GM21723 (cell line): ENCODE data around the gene C1QTNF4.

Experiments used
- ATAC-seq: cut with Tn5 transposase; IDR thresholded peaks from one replicate; pipeline ENCODE4 v1.9.1; 2021; ENCODE audit warnings: mild to moderate bottlenecking, moderate library complexity; ENCODE audit not compliant: unreplicated experiment

C1QTNF4 gene

GRCh38 chr11:47593492-47593933 lies 698 bp downstream of the C1QTNF4 start:
- ATAC-seq = no peak

- ATAC-seq = no peak
These were observed 1.2 kb downstream of the C1QTNF4 start for GRCh38 chr11:47592970-47593369.

GRCh38 chr11:47592251-47592650 lies 2.0 kb downstream of the C1QTNF4 start:
- no peak for ATAC-seq

GRCh38 chr11:47591764-47592163 lies 2.4 kb downstream of the C1QTNF4 start:
- ATAC-seq = no peak

- ATAC-seq = no peak
These were observed 4.0 kb downstream of the C1QTNF4 start for GRCh38 chr11:47589977-47590861.

GRCh38 chr11:47589584-47589976 lies 4.6 kb downstream of the C1QTNF4 start:
- ATAC-seq = no peak

GRCh38 chr11:47589118-47589517 lies 5.1 kb downstream of the C1QTNF4 start:
- ATAC-seq = no peak

- no peak for ATAC-seq
These were observed 6.4 kb downstream of the C1QTNF4 start for GRCh38 chr11:47587723-47588326.

GRCh38 chr11:47587039-47587716 lies 7.0 kb downstream of the C1QTNF4 start:
- no peak for ATAC-seq

- ATAC-seq = no peak
These were observed 7.9 kb downstream of the C1QTNF4 start, which contains the start of gene FAM180B for GRCh38 chr11:47586098-47586855. FAM180B (plus strand) TSS chr11:47586678; CDS start chr11:47586769, 91 bp downstream.

GRCh38 chr11:47583844-47584243 lies 10.4 kb downstream of the C1QTNF4 start:
- no peak for ATAC-seq

- peak; percentile 92 for ATAC-seq
These were observed 15.4 kb downstream of the C1QTNF4 start, which contains the start of the genes KBTBD4 and NDUFS3 for GRCh38 chr11:47578524-47579494. KBTBD4 (minus strand) TSS chr11:47578970; CDS start chr11:47578951, 19 bp downstream. NDUFS3 (plus strand) TSS chr11:47579074; CDS start chr11:47579092, 18 bp downstream.

GRCh38 chr11:47577460-47578041 lies 16.7 kb downstream of the C1QTNF4 start:
- ATAC-seq = no peak

GRCh38 chr11:47573321-47573720 lies 20.9 kb downstream of the C1QTNF4 start:
- ATAC-seq = no peak

- no peak for ATAC-seq
These were observed 21.4 kb downstream of the C1QTNF4 start for GRCh38 chr11:47572715-47573255.

GRCh38 chr11:47571895-47572294 lies 22.3 kb downstream of the C1QTNF4 start:
- no peak for ATAC-seq

GRCh38 chr11:47571357-47571729 lies 22.9 kb downstream of the C1QTNF4 start:
- ATAC-seq = no peak

GRCh38 chr11:47570651-47571356 lies 23.4 kb downstream of the C1QTNF4 start:
- ATAC-seq = no peak
